ENCODE measurements around the gene KIF1A.

KIF1A gene

GRCh38 chr2:240792629-240793312 lies 27.2 kb downstream of the KIF1A start:
- TF ChIP-seq FOXP2 (optimal IDR thresholded peaks at IDR 0.05; ENCODE audit: borderline replicate concordance, extremely low read depth, extremely low read length, insufficient read depth) (no peak), TAF1 (IDR thresholded peaks at IDR 0.05; ENCODE audit: borderline replicate concordance, insufficient read depth, low read length) (no peak), POLR2AphosphoS5 (IDR thresholded peaks at IDR 0.05; ENCODE audit: low read depth, low read length) (no peak), SIN3A (IDR thresholded peaks at IDR 0.05; ENCODE audit: borderline replicate concordance, insufficient read depth, low read length) (no peak), REST (IDR thresholded peaks at IDR 0.05; ENCODE audit: insufficient read depth in 1 of 2, low read depth in 2 of 2, low read length in 2 of 2) (no peak)

GRCh38 chr2:240791821-240792628 lies 28.0 kb downstream of the KIF1A start:
- no peak for TF ChIP-seq FOXP2 (optimal IDR thresholded peaks at IDR 0.05; ENCODE audit: borderline replicate concordance, extremely low read depth, extremely low read length, insufficient read depth)
- no peak for TF ChIP-seq POLR2AphosphoS5 (IDR thresholded peaks at IDR 0.05; ENCODE audit: low read depth, low read length)
- no peak for TF ChIP-seq REST (IDR thresholded peaks at IDR 0.05; ENCODE audit: insufficient read depth in 1 of 2, low read depth in 2 of 2, low read length in 2 of 2)
- no peak for TF ChIP-seq TAF1 (IDR thresholded peaks at IDR 0.05; ENCODE audit: borderline replicate concordance, insufficient read depth, low read length)
- no peak for TF ChIP-seq SIN3A (IDR thresholded peaks at IDR 0.05; ENCODE audit: borderline replicate concordance, insufficient read depth, low read length)

GRCh38 chr2:240791221-240791800 lies 28.7 kb downstream of the KIF1A start:
- TF ChIP-seq SIN3A (IDR thresholded peaks at IDR 0.05; ENCODE audit: borderline replicate concordance, insufficient read depth, low read length) (no peak), FOXP2 (optimal IDR thresholded peaks at IDR 0.05; ENCODE audit: borderline replicate concordance, extremely low read depth, extremely low read length, insufficient read depth) (no peak), POLR2AphosphoS5 (IDR thresholded peaks at IDR 0.05; ENCODE audit: low read depth, low read length) (no peak), TAF1 (IDR thresholded peaks at IDR 0.05; ENCODE audit: borderline replicate concordance, insufficient read depth, low read length) (no peak), REST (IDR thresholded peaks at IDR 0.05; ENCODE audit: insufficient read depth in 1 of 2, low read depth in 2 of 2, low read length in 2 of 2) (no peak)

GRCh38 chr2:240790370-240791220 lies 29.4 kb downstream of the KIF1A start:
- no peak for TF ChIP-seq TAF1 (IDR thresholded peaks at IDR 0.05; ENCODE audit: borderline replicate concordance, insufficient read depth, low read length)
- TF ChIP-seq SIN3A (IDR thresholded peaks at IDR 0.05; ENCODE audit: borderline replicate concordance, insufficient read depth, low read length): no peak
- no peak for TF ChIP-seq FOXP2 (optimal IDR thresholded peaks at IDR 0.05; ENCODE audit: borderline replicate concordance, extremely low read depth, extremely low read length, insufficient read depth)
- TF ChIP-seq REST (IDR thresholded peaks at IDR 0.05; ENCODE audit: insufficient read depth in 1 of 2, low read depth in 2 of 2, low read length in 2 of 2): no peak
- TF ChIP-seq POLR2AphosphoS5 (IDR thresholded peaks at IDR 0.05; ENCODE audit: low read depth, low read length): no peak
